ENCODE results near the gene FANCE.

GRCh38 chr6:35427435-35427834, 24.7 kb upstream of the FANCE start:
- TF ChIP-seq CTCF (IDR thresholded peaks at IDR 0.05 in 2 of 3, conservative IDR thresholded peaks at IDR 0.05 in 1 of 3; ENCODE audit: insufficient read depth in 2 of 3, low read depth in 1 of 3, low read length in 3 of 3) (no peak), SP1 (CRISPR knock-in tag; IDR thresholded peaks at IDR 0.05) (no peak), REST (IDR thresholded peaks at IDR 0.05; ENCODE audit: borderline replicate concordance) (no peak), REST (CRISPR knock-in tag; IDR thresholded peaks at IDR 0.05; ENCODE audit: low read depth) (no peak), ETS1 (conservative IDR thresholded peaks at IDR 0.05; ENCODE audit: control insufficient read depth, low read depth, low read length) (no peak), PTTG1 (tag; IDR thresholded peaks at IDR 0.05; ENCODE audit: low read depth) (no peak), POLR2A (conservative IDR thresholded peaks at IDR 0.05) (no peak), PRPF4 (IDR thresholded peaks at IDR 0.05; ENCODE audit: insufficient read depth, low read depth, low read length, poor library complexity, severe bottlenecking) (no peak), GABPA (tag; conservative IDR thresholded peaks at IDR 0.05; ENCODE audit: low read depth) (no peak), FOXM1 (IDR thresholded peaks at IDR 0.05; ENCODE audit: low read depth) (no peak), FOXM1 (CRISPR knock-in tag; IDR thresholded peaks at IDR 0.05; ENCODE audit: low read depth) (no peak)
